ENCODE measurements around the gene TAOK3. TPM values are rescaled to one million over a fixed set of nuclear protein-coding genes. Genes with fewer than 3 reads are reported as not detected.

Gene TAOK3
- total and polyA plus RNA-seq, 2 of the 8 experiments (the other 6 are each of a cell fraction or from before 2014, with no cell fraction given) = 5.2 to 9.3 TPM

GRCh38 chr12:118189741-118190191 is 182.9 kb downstream of the TAOK3 start:
- ChIA-PET POLR2A (ENCODE audit: partially characterized antibody) (interaction anchor here (0.7 to 1.0 kb wide), 2 partner anchors 150 to 181 kb away, joined by 3 read pairs; no protein-coding TSS in a partner anchor), CTCF (ENCODE audit: partially characterized antibody) (interaction anchor here (0.6 to 1.6 kb wide), 5 partner anchors 8 to 187 kb away, joined by 3 to 9 read pairs (median 3); partner anchors contain the start of genes SUDS3 and TAOK3)
- H3K14ac ChIP-seq (ENCODE audit: insufficient read length) = no peak overlapping the region
- H3K4ac ChIP-seq (replicated peaks; ENCODE audit: insufficient read length, low read depth, low read length) = no peak overlapping the region
- no peak overlapping the region for H3K56ac ChIP-seq (replicated peaks; ENCODE audit: insufficient read length, low read depth, low read length)
- no peak overlapping the region for H4K5ac ChIP-seq (ENCODE audit: insufficient read length, low read depth, low read length)
- H3K4me2 ChIP-seq (ENCODE audit: insufficient read depth in 1 of 2, low read depth in 2 of 2, low read length in 2 of 2) = peak overlapping the region; percentile 61 to 72
- FAIRE-seq (peak; percentile 73), DNase-seq (ENCODE audit: low read depth in 1 of 2, low spot score in 2 of 2) (peak in 1 of 2 experiments; percentile 65)
- no peak overlapping the region for H3K27ac ChIP-seq (ENCODE audit: low read depth, low read length)
- H2BK12ac ChIP-seq (ENCODE audit: low read depth, low read length) = peak overlapping the region; percentile 51; the same call in 1 of the 2 replicates
- H3K36me3 ChIP-seq (ENCODE audit: control insufficient read depth in 2 of 4, insufficient read depth in 4 of 4, low read length in 3 of 4) = no peaks in the 10 kb centered on the region
- H4K91ac ChIP-seq (replicated peaks; ENCODE audit: insufficient read length, low read length) = no peak overlapping the region
- H4K20me1 ChIP-seq (replicated peaks in 1 of 2; ENCODE audit: control insufficient read depth in 1 of 2, insufficient read depth in 2 of 2, low read length in 2 of 2) = no peaks in the 10 kb centered on the region
- H3K4me3 ChIP-seq (ENCODE audit: extremely low read depth in 1 of 4, insufficient read depth in 2 of 4, low read depth in 3 of 4, low read length in 4 of 4) = peak overlapping the region in 2 of 4 experiments; percentile 8 to 47; a peak in 3 of 8 replicates
- peak overlapping the region; percentile 98 for H2AFZ ChIP-seq (ENCODE audit: low read length)
- no peak overlapping the region for H2BK5ac ChIP-seq (ENCODE audit: low read depth, low read length)
- H3K18ac ChIP-seq (ENCODE audit: extremely low read depth, low read length) = no peak overlapping the region
- TF ChIP-seq RFX5 (IDR thresholded peaks at IDR 0.05; ENCODE audit: borderline replicate concordance, low read depth, low read length) = no peak
- no peak for TF ChIP-seq TAF1 (IDR thresholded peaks at IDR 0.05; ENCODE audit: low read depth, low read length)
- no peak for TF ChIP-seq EP300 (IDR thresholded peaks at IDR 0.05; ENCODE audit: borderline replicate concordance in 1 of 2, low read depth in 2 of 2, low read length in 2 of 2)
- TF ChIP-seq KDM1A (IDR thresholded peaks at IDR 0.05; ENCODE audit: borderline replicate concordance, low read length) = no peak
- TF ChIP-seq CTCF (IDR thresholded peaks at IDR 0.05; ENCODE audit: control extremely low read depth in 1 of 3, insufficient read depth in 1 of 3, low read depth in 1 of 3, low read length in 3 of 3) = no peak
- no peak for TF ChIP-seq GABPA (IDR thresholded peaks at IDR 0.05; ENCODE audit: borderline replicate concordance, insufficient read depth, low read length)
- TF ChIP-seq ASH2L (IDR thresholded peaks at IDR 0.05; ENCODE audit: low read length) = peak; percentile 83
- WGBS, 2 experiments (ENCODE audit: extremely low coverage in 1 of 2, insufficient coverage in 1 of 2, insufficient read length in 1 of 2, insufficient replicate concordance in 2 of 2, low coverage in 1 of 2, low lambda C conversion rate in 2 of 2, missing lambda C conversion rate in 1 of 2) = 35% methylated on average over 12 of the region's 14 CpGs; no CpG with 5 or more reads in 1 of the 2 experiments
- no peaks in the 10 kb centered on the region for H3K79me1 ChIP-seq (ENCODE audit: low read depth, low read length)
- H2BK120ac ChIP-seq (replicated peaks; ENCODE audit: low read depth, low read length) = no peak overlapping the region
- no peak overlapping the region for H2BK15ac ChIP-seq (ENCODE audit: low read length)
- H3K4me1 ChIP-seq (replicated peaks in 1 of 4; ENCODE audit: control insufficient read depth in 3 of 4, insufficient read depth in 4 of 4, low read length in 3 of 4) = peaks cover 0 to 4% (median 3%) of the 10 kb centered on the region in 4 experiments; a peak in 5 of 7 replicates
- H3K23me2 ChIP-seq (ENCODE audit: low read depth, low read length) = no peaks in the 10 kb centered on the region; the same call in 1 of the 2 replicates
- peak overlapping the region; percentile 74; the same call in 1 of the 2 replicates for H2BK20ac ChIP-seq (ENCODE audit: low read length)
- no peaks in the 10 kb centered on the region for H3K27me3 ChIP-seq (replicated peaks in 1 of 4; ENCODE audit: control insufficient read depth in 3 of 4, extremely low read depth in 1 of 4, insufficient read depth in 3 of 4, low read length in 3 of 4)
- H4K8ac ChIP-seq (ENCODE audit: extremely low read depth, insufficient read depth, low read length) = peak overlapping the region; percentile 81; the same call in 1 of the 2 replicates
- H3K9ac ChIP-seq (replicated peaks in 1 of 4; ENCODE audit: extremely low read depth in 1 of 4, low read depth in 3 of 4, low read length in 3 of 4) = peak overlapping the region in 1 of 4 experiments; percentile 24; a peak in 1 of 7 replicates
- no peaks in the 10 kb centered on the region for H3K9me3 ChIP-seq (ENCODE audit: insufficient read depth in 2 of 2, low read depth in 1 of 2, low read length in 1 of 2)
- H2AK5ac ChIP-seq (ENCODE audit: low read depth, low read length) = no peak overlapping the region
- H3K79me2 ChIP-seq (ENCODE audit: control insufficient read depth in 1 of 2, insufficient read depth in 2 of 2, low read length in 2 of 2) = no peaks in the 10 kb centered on the region
- H3K23ac ChIP-seq (ENCODE audit: insufficient read length) = no peak overlapping the region
